ENCODE measurements around the gene WDPCP.
"Not testable (repeated sequence)": the region's sequence is repeated elsewhere in the genome, so short reads cannot be mapped to it uniquely, and the experiment has no call there.

DNA sequence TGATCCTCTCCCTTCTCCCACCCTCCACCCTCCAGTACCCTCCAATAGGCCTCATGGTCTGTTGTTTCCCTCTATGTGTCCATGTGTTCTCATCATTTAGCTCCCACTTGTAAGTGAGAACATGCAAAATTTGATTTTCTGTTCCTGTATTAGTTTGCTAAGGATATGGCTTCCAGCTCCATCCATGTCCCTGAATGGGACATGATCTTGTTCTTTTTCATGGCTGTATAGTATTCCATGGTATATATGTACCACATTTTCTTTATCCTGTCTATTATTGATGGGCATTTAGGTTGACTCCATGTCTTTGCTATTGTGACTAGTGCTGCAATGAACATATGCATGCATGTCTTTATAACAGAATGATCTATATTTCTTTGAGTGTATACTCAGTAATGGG lies 451.6 kb downstream of the WDPCP start:
- TF ChIP-seq, protein P1, sequence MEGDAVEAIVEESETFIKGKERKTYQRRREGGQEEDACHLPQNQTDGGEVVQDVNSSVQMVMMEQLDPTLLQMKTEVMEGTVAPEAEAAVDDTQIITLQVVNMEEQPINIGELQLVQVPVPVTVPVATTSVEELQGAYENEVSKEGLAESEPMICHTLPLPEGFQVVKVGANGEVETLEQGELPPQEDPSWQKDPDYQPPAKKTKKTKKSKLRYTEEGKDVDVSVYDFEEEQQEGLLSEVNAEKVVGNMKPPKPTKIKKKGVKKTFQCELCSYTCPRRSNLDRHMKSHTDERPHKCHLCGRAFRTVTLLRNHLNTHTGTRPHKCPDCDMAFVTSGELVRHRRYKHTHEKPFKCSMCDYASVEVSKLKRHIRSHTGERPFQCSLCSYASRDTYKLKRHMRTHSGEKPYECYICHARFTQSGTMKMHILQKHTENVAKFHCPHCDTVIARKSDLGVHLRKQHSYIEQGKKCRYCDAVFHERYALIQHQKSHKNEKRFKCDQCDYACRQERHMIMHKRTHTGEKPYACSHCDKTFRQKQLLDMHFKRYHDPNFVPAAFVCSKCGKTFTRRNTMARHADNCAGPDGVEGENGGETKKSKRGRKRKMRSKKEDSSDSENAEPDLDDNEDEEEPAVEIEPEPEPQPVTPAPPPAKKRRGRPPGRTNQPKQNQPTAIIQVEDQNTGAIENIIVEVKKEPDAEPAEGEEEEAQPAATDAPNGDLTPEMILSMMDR (IDR thresholded peaks at IDR 0.05): not testable (repeated sequence)
- TF ChIP-seq EP300, POLR2AphosphoS5 (IDR thresholded peaks at IDR 0.05): not testable (repeated sequence)
